ENCODE measurements around the gene GPANK1. TPM values are rescaled to one million over a fixed set of nuclear protein-coding genes. Genes with fewer than 3 reads are reported as not detected.
A peak's percentile ranks its signal among the peaks of the same experiment; 100 is the strongest.

GPANK1 gene
- total RNA-seq, 1 donor from 2014 or later = 16.2 TPM

- peaks cover 15 to 25% (median 18%) of the 10 kb centered on the region in 3 donors for H3K4me1 ChIP-seq (ENCODE audit: control insufficient read depth in 3 of 3, insufficient read depth in 3 of 3, low read length in 3 of 3)
- H3K9me3 ChIP-seq (ENCODE audit: control insufficient read depth in 3 of 3, low read length in 3 of 3) = no peaks in the 10 kb centered on the region
- H3K4me3 ChIP-seq (ENCODE audit: low read length in 3 of 3) = peak overlapping the region; percentile 74 to 81 (median 81)
- H3K36me3 ChIP-seq (ENCODE audit: control insufficient read depth in 3 of 3, insufficient read depth in 3 of 3, low read length in 3 of 3) = peaks cover 2 to 11% (median 7%) of the 10 kb centered on the region in 3 donors
- H3K27me3 ChIP-seq (ENCODE audit: control insufficient read depth in 3 of 3, insufficient read depth in 3 of 3, low read length in 3 of 3) = no peaks in the 10 kb centered on the region
- peak overlapping the region; percentile 59 for H3K27ac ChIP-seq (ENCODE audit: low read depth, low read length)
- peak overlapping the region; percentile 74 to 80 (median 78) for H3K9ac ChIP-seq (ENCODE audit: low read depth in 1 of 3, low read length in 3 of 3)
Measured at GRCh38 chr6:31681135-31681671, 16.4 kb upstream of the GPANK1 start.

- peaks cover 1 to 6% (median 4%) of the 10 kb centered on the region in 3 donors for H3K36me3 ChIP-seq (ENCODE audit: control insufficient read depth in 3 of 3, insufficient read depth in 3 of 3, low read length in 3 of 3)
- H3K4me1 ChIP-seq (ENCODE audit: control insufficient read depth in 3 of 3, insufficient read depth in 3 of 3, low read length in 3 of 3) = peaks cover 15 to 25% (median 18%) of the 10 kb centered on the region in 3 donors
- no peaks in the 10 kb centered on the region for H3K9me3 ChIP-seq (ENCODE audit: control insufficient read depth in 3 of 3, low read length in 3 of 3)
- peak within 1 kb of the TSS; percentile 74 to 80 (median 78) for H3K9ac ChIP-seq (ENCODE audit: low read depth in 1 of 3, low read length in 3 of 3)
- peak within 1 kb of the TSS; percentile 74 to 81 (median 81) for H3K4me3 ChIP-seq (ENCODE audit: low read length in 3 of 3)
- no peaks in the 10 kb centered on the region for H3K27me3 ChIP-seq (ENCODE audit: control insufficient read depth in 3 of 3, insufficient read depth in 3 of 3, low read length in 3 of 3)
- peak within 1 kb of the TSS; percentile 59 for H3K27ac ChIP-seq (ENCODE audit: low read depth, low read length)
Measured at GRCh38 chr6:31680226-31681134, 15.7 kb upstream of the GPANK1 start, which contains the start of gene LY6G5C. Gene LY6G5C (minus strand): TSS chr6:31681067. CDS start chr6:31680373, 694 bp downstream.

- H3K4me3 ChIP-seq (ENCODE audit: low read length in 3 of 3) = no peak overlapping the region
- H3K36me3 ChIP-seq (ENCODE audit: control insufficient read depth in 3 of 3, insufficient read depth in 3 of 3, low read length in 3 of 3) = peaks cover 4 to 12% (median 7%) of the 10 kb centered on the region in 3 donors
- no peaks in the 10 kb centered on the region for H3K9me3 ChIP-seq (ENCODE audit: control insufficient read depth in 3 of 3, low read length in 3 of 3)
- peaks cover 15 to 25% (median 18%) of the 10 kb centered on the region in 3 donors for H3K4me1 ChIP-seq (ENCODE audit: control insufficient read depth in 3 of 3, insufficient read depth in 3 of 3, low read length in 3 of 3)
- no peak overlapping the region for H3K9ac ChIP-seq (ENCODE audit: low read depth in 1 of 3, low read length in 3 of 3)
- no peaks in the 10 kb centered on the region for H3K27me3 ChIP-seq (ENCODE audit: control insufficient read depth in 3 of 3, insufficient read depth in 3 of 3, low read length in 3 of 3)
- no peak overlapping the region for H3K27ac ChIP-seq (ENCODE audit: low read depth, low read length)
Measured at GRCh38 chr6:31677955-31678354, 13.2 kb upstream of the GPANK1 start.

GRCh38 chr6:31676904-31677303, 12.1 kb upstream of the GPANK1 start:
- H3K36me3 ChIP-seq (ENCODE audit: control insufficient read depth in 3 of 3, insufficient read depth in 3 of 3, low read length in 3 of 3) = peaks cover 11 to 20% (median 11%) of the 10 kb centered on the region in 3 donors
- no peak overlapping the region for H3K27ac ChIP-seq (ENCODE audit: low read depth, low read length)
- peaks cover 15 to 25% (median 18%) of the 10 kb centered on the region in 3 donors for H3K4me1 ChIP-seq (ENCODE audit: control insufficient read depth in 3 of 3, insufficient read depth in 3 of 3, low read length in 3 of 3)
- no peaks in the 10 kb centered on the region for H3K9me3 ChIP-seq (ENCODE audit: control insufficient read depth in 3 of 3, low read length in 3 of 3)
- no peaks in the 10 kb centered on the region for H3K27me3 ChIP-seq (ENCODE audit: control insufficient read depth in 3 of 3, insufficient read depth in 3 of 3, low read length in 3 of 3)
- no peak overlapping the region for H3K9ac ChIP-seq (ENCODE audit: low read depth in 1 of 3, low read length in 3 of 3)
- H3K4me3 ChIP-seq (ENCODE audit: low read length in 3 of 3) = no peak overlapping the region

GRCh38 chr6:31676322-31676903, 11.6 kb upstream of the GPANK1 start:
- Histone ChIP-seq H3K27ac (ENCODE audit: low read depth, low read length) (no peak overlapping the region), H3K4me3 (ENCODE audit: low read length in 3 of 3) (no peak overlapping the region), H3K36me3 (ENCODE audit: control insufficient read depth in 3 of 3, insufficient read depth in 3 of 3, low read length in 3 of 3) (peaks cover 16 to 25% (median 16%) of the 10 kb centered on the region in 3 donors), H3K27me3 (ENCODE audit: control insufficient read depth in 3 of 3, insufficient read depth in 3 of 3, low read length in 3 of 3) (no peaks in the 10 kb centered on the region), H3K4me1 (ENCODE audit: control insufficient read depth in 3 of 3, insufficient read depth in 3 of 3, low read length in 3 of 3) (peaks cover 11 to 22% (median 16%) of the 10 kb centered on the region in 3 donors), H3K9me3 (ENCODE audit: control insufficient read depth in 3 of 3, low read length in 3 of 3) (no peaks in the 10 kb centered on the region), H3K9ac (ENCODE audit: low read depth in 1 of 3, low read length in 3 of 3) (no peak overlapping the region)

- no peak within 1 kb of the TSS for H3K9ac ChIP-seq (ENCODE audit: low read depth in 1 of 3, low read length in 3 of 3)
- H3K27me3 ChIP-seq (ENCODE audit: control insufficient read depth in 3 of 3, insufficient read depth in 3 of 3, low read length in 3 of 3) = no peaks in the 10 kb centered on the region
- no peaks in the 10 kb centered on the region for H3K9me3 ChIP-seq (ENCODE audit: control insufficient read depth in 3 of 3, low read length in 3 of 3)
- no peak within 1 kb of the TSS for H3K27ac ChIP-seq (ENCODE audit: low read depth, low read length)
- H3K4me1 ChIP-seq (ENCODE audit: control insufficient read depth in 3 of 3, insufficient read depth in 3 of 3, low read length in 3 of 3) = peaks cover 10 to 32% (median 13%) of the 10 kb centered on the region in 3 donors
- H3K4me3 ChIP-seq (ENCODE audit: low read length in 3 of 3) = no peak within 1 kb of the TSS
- H3K36me3 ChIP-seq (ENCODE audit: control insufficient read depth in 3 of 3, insufficient read depth in 3 of 3, low read length in 3 of 3) = peaks cover 57 to 69% (median 59%) of the 10 kb centered on the region in 3 donors
Measured at GRCh38 chr6:31669676-31670075, 4.9 kb upstream of the GPANK1 start, which contains the start of gene LY6G5B. Gene LY6G5B (plus strand): TSS chr6:31669976. CDS start chr6:31670951, 975 bp downstream.

- H3K9me3 ChIP-seq (ENCODE audit: control insufficient read depth in 3 of 3, low read length in 3 of 3) = no peaks in the 10 kb centered on the region
- peak overlapping the region; percentile 95 for H3K27ac ChIP-seq (ENCODE audit: low read depth, low read length)
- H3K27me3 ChIP-seq (ENCODE audit: control insufficient read depth in 3 of 3, insufficient read depth in 3 of 3, low read length in 3 of 3) = no peaks in the 10 kb centered on the region
- H3K4me1 ChIP-seq (ENCODE audit: control insufficient read depth in 3 of 3, insufficient read depth in 3 of 3, low read length in 3 of 3) = peaks cover 28 to 54% (median 39%) of the 10 kb centered on the region in 3 donors
- peak overlapping the region; percentile 94 to 98 (median 95) for H3K4me3 ChIP-seq (ENCODE audit: low read length in 3 of 3)
- H3K9ac ChIP-seq (ENCODE audit: low read depth in 1 of 3, low read length in 3 of 3) = peak overlapping the region; percentile 92 to 98 (median 96)
- H3K36me3 ChIP-seq (ENCODE audit: control insufficient read depth in 3 of 3, insufficient read depth in 3 of 3, low read length in 3 of 3) = peaks cover 52 to 63% (median 57%) of the 10 kb centered on the region in 3 donors
Measured at GRCh38 chr6:31666337-31666965, 1.7 kb upstream of the GPANK1 start.

- peaks cover 32 to 60% (median 43%) of the 10 kb centered on the region in 3 donors for H3K4me1 ChIP-seq (ENCODE audit: control insufficient read depth in 3 of 3, insufficient read depth in 3 of 3, low read length in 3 of 3)
Measured at GRCh38 chr6:31665501-31666336, 922 bp upstream of the GPANK1 start, which contains the start of gene CSNK2B. Gene CSNK2B (plus strand): TSS chr6:31666080. CDS start chr6:31666832, 752 bp downstream.

More at GRCh38 chr6:31665501-31666336, 922 bp upstream of the GPANK1 start, which contains the start of gene CSNK2B:
- Histone ChIP-seq H3K9ac (ENCODE audit: low read depth in 1 of 3, low read length in 3 of 3) (peak within 1 kb of the TSS; percentile 97 to 98 (median 98)), H3K9me3 (ENCODE audit: control insufficient read depth in 3 of 3, low read length in 3 of 3) (no peaks in the 10 kb centered on the region), H3K4me3 (ENCODE audit: low read length in 3 of 3) (peak within 1 kb of the TSS; percentile 94 to 98 (median 97)), H3K27ac (ENCODE audit: low read depth, low read length) (peak within 1 kb of the TSS; percentile 95), H3K36me3 (ENCODE audit: control insufficient read depth in 3 of 3, insufficient read depth in 3 of 3, low read length in 3 of 3) (peaks cover 45 to 56% (median 50%) of the 10 kb centered on the region in 3 donors), H3K27me3 (ENCODE audit: control insufficient read depth in 3 of 3, insufficient read depth in 3 of 3, low read length in 3 of 3) (no peaks in the 10 kb centered on the region)

All from skeletal muscle tissue (tissue), 4 donors.